WERI-Rb-1 (cell line): Measurements from ENCODE around the gene EMC10.

ENCODE experiments used
- DNase-seq: peaks from one replicate; pipeline ENCODE4 v3.0.0-alpha.2; 2020
- H3K27ac ChIP-seq: fragments of 250-450 bp; sonication (Bioruptor Pico); 2 replicates; pipeline ENCODE4 v1.5.1; 2020; ENCODE audit warnings: mild to moderate bottlenecking, moderate library complexity
- H3K27me3 ChIP-seq: fragments of 250-450 bp; sonication (Bioruptor Pico); 2 replicates; pipeline ENCODE4 v1.5.1; 2021; ENCODE audit warnings: mild to moderate bottlenecking, low read depth, moderate library complexity; ENCODE audit not compliant: insufficient read depth, severe bottlenecking
- H3K36me3 ChIP-seq: fragments of 250-450 bp; sonication (Bioruptor Pico); 2 replicates; pipeline ENCODE4 v1.5.1; 2020; ENCODE audit warnings: mild to moderate bottlenecking, moderate library complexity
- H3K4me3 ChIP-seq: 2 replicates; pipeline ENCODE4 v1.5.1; 2011; ENCODE audit warnings: low read depth, mild to moderate bottlenecking, control low read depth, low read length
- H3K9me3 ChIP-seq: fragments of 250-450 bp; sonication (Bioruptor Pico); 2 replicates; pipeline ENCODE4 v1.5.1; 2021; ENCODE audit warnings: mild to moderate bottlenecking, moderate library complexity; ENCODE audit not compliant: severe bottlenecking
- TF ChIP-seq, protein P1 (sequence below): IDR thresholded peaks from 2 replicates; pipeline ENCODE4 v1.5.1; 2011; ENCODE audit warnings: low read depth, mild to moderate bottlenecking, control low read depth, inconsistent platforms, low read length

The EMC10 gene

DNA sequence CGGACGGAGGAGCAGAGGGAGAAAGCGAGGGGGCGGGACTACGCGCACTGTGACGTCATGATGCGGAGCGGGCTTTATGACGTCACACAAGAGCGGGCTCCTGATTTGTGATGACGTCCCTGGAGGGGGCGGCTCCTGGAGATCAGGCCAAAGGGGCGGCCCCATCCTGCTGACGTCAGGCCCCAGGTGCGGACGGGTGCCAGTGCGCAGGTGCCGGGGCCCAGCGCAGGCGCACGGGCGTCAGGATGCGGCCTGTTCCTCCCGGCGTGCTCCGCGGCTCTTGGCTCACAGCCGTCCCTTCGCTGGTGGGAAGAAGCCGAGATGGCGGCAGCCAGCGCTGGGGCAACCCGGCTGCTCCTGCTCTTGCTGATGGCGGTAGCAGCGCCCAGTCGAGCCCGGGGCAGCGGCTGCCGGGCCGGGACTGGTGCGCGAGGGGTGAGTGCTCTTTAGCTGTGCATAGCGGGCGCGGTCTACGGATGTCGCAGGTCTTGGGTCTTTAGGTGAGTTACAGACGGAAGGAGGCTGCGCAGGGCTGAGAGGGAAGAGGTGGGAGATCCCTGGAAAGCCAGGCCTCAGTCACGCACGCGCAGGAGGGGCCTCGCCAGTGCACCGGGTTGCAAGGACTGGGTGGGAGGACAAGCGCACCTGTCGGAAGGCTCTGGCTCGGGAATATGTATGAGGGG lies at the start of gene EMC10, which contains the start of gene GARIN5A:
Gene EMC10 (plus strand): TSS at position 284 of the 683 bp plus-strand sequence. CDS start 38 bp downstream, at position 322.
Gene GARIN5A (minus strand): TSS at position 625 of the 683 bp plus-strand sequence. CDS start 460 bp downstream, at position 165.
- no peak within 1 kb of the TSS for H3K27ac ChIP-seq
- H3K9me3 ChIP-seq, result no peaks in the 10 kb centered on the region
- no peak within 1 kb of the TSS for H3K4me3 ChIP-seq
- H3K36me3 ChIP-seq, result no peaks in the 10 kb centered on the region
- H3K27me3 ChIP-seq, result no peaks in the 10 kb centered on the region
- DNase-seq, result no peak
- TF ChIP-seq, protein P1, sequence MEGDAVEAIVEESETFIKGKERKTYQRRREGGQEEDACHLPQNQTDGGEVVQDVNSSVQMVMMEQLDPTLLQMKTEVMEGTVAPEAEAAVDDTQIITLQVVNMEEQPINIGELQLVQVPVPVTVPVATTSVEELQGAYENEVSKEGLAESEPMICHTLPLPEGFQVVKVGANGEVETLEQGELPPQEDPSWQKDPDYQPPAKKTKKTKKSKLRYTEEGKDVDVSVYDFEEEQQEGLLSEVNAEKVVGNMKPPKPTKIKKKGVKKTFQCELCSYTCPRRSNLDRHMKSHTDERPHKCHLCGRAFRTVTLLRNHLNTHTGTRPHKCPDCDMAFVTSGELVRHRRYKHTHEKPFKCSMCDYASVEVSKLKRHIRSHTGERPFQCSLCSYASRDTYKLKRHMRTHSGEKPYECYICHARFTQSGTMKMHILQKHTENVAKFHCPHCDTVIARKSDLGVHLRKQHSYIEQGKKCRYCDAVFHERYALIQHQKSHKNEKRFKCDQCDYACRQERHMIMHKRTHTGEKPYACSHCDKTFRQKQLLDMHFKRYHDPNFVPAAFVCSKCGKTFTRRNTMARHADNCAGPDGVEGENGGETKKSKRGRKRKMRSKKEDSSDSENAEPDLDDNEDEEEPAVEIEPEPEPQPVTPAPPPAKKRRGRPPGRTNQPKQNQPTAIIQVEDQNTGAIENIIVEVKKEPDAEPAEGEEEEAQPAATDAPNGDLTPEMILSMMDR, result no peak

DNA sequence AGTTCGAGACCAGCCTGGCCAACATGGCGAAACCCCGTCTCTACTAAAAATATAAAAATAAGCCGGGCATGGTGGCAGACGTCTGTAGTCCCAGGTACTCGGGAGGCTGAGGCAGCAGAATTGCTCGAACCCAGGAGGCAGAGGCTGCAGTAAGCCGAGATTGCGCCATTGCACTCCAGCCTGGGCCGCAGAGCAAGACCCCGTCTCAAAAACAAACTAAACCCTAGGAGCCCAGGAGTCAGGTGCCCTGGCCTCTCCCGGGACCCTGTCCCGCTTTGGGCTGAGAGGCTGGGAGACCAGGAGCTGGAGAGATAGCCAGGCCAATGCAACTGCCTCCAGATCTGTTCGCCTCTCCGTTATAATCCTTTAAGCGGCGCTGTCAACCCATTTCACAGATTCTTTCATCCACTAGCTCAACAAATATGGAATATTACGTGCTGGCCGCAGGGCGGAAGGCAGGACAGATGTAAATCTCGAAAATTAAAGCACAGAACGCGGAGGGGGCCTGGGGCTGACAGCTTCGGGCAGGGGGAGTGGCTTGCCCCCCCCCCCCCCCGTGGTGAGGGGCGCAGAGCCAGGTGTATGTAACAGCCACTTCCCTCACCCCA lies 48.9 kb upstream of the EMC10 start:
- Histone ChIP-seq H3K27me3 (no peaks in the 10 kb centered on the region), H3K27ac (no peak overlapping the region), H3K9me3 (no peaks in the 10 kb centered on the region), H3K36me3 (peaks cover 3% of the 10 kb centered on the region; the same call in 1 of the 2 replicates), H3K4me3 (no peak overlapping the region)
- no peak for DNase-seq
- TF ChIP-seq, protein P1, result no peak

DNA sequence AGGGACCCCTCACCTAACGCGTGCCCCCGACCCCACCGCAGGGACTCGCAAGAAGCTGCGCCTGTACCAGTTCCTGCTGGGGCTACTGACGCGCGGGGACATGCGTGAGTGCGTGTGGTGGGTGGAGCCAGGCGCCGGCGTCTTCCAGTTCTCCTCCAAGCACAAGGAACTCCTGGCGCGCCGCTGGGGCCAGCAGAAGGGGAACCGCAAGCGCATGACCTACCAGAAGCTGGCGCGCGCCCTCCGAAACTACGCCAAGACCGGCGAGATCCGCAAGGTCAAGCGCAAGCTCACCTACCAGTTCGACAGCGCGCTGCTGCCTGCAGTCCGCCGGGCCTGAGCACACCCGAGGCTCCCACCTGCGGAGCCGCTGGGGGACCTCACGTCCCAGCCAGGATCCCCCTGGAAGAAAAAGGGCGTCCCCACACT lies 48.3 kb upstream of the EMC10 start:
- H3K27me3 ChIP-seq, result no peaks in the 10 kb centered on the region
- no peaks in the 10 kb centered on the region for H3K9me3 ChIP-seq
- H3K4me3 ChIP-seq, result no peak overlapping the region
- H3K27ac ChIP-seq, result no peak overlapping the region
- peaks cover 3% of the 10 kb centered on the region; the same call in 1 of the 2 replicates for H3K36me3 ChIP-seq
- DNase-seq, result no peak
- TF ChIP-seq, protein P1, result no peak

DNA sequence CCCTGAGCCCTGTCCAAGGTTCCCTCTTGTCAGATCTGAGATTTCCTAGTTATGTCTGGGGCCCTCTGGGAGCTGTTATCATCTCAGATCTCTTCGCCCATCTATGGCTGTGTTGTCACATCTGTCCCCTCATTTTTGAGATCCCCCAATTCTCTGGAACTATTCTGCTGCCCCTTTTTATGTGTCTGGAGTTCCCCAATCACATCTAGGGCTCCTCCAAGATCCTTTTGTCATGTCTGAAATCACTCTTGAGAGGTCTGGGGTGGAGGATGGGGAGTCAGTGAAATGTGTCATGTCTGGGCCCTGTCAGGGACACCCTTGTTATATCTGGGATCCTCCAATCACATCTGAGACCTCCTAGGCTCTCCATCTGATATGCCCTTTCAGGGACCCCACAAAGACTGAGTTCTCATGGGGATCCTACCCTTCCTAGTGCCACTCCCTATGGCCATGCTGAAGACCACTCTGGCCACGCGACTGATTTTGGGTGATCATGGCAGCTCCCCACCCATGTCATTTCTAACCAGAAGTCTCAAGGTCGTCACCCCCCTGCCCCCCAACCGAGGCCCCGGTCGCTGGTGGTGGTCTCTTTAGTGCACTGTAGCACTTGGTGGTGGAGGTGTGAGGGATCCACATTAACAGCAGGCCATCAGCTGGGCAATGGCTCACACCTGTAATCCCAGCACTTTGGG lies 47.4 kb upstream of the EMC10 start:
- TF ChIP-seq, protein P1, result no peak
- H3K9me3 ChIP-seq, result no peaks in the 10 kb centered on the region
- no peaks in the 10 kb centered on the region for H3K27me3 ChIP-seq
- H3K4me3 ChIP-seq, result no peak overlapping the region
- no peak overlapping the region for H3K27ac ChIP-seq
- no peaks in the 10 kb centered on the region for H3K36me3 ChIP-seq
- no peak for DNase-seq

DNA sequence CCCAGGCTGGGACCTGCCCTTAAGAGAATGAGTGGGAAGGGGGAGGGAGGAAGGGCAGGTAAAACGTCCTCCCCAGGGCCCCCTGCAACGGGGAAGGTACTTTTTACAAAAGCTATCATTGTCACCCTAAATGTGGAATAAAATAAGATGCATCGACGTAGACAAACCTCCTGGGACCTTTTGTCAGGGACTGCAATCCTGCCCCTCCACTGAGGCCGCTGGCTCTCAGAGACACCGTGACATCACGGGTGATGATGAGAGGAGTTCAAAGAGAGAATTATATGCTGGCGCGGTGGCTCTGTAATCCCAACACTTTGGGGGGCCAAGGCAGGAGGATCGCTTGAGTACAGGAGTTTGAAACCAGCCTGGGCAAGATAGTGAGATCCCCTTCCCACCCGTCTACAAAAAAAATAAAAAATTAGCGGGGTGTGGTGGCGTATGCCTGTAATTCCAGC lies 45.4 kb upstream of the EMC10 start:
- Histone ChIP-seq H3K27ac (no peak overlapping the region), H3K9me3 (no peaks in the 10 kb centered on the region), H3K27me3 (no peaks in the 10 kb centered on the region), H3K36me3 (no peaks in the 10 kb centered on the region), H3K4me3 (peak overlapping the region; percentile 62)
- DNase-seq, result no peak
- TF ChIP-seq, protein P1, result no peak
